H54 (cell line): ENCODE results near the gene PHF10.

Experiments used
- DNase-seq: peaks from one replicate; pipeline ENCODE4 v3.0.0; 2011; ENCODE audit warnings: low spot score, mixed read lengths; ENCODE audit not compliant: insufficient read length
- FAIRE-seq: peaks from 3 replicates; lab custom pipeline; 2011; peaks lifted over from hg19 to GRCh38; lab: Jason Lieb, UNC
- POLR2A ChIP-seq: IDR thresholded peaks from 2 replicates; pipeline ENCODE4 v1.6.1; 2011; ENCODE audit warnings: low read depth, mild to moderate bottlenecking, low read length

Gene PHF10

GRCh38 chr6:169677096-169677495 lies 47.2 kb downstream of the PHF10 start:
- DNase-seq (no peak), FAIRE-seq (no peak)
- no peak for TF ChIP-seq POLR2A

GRCh38 chr6:169675011-169675410 lies 49.3 kb downstream of the PHF10 start:
- DNase-seq (no peak), FAIRE-seq (no peak)
- no peak for TF ChIP-seq POLR2A

GRCh38 chr6:169671563-169671962 lies 52.7 kb downstream of the PHF10 start:
- TF ChIP-seq POLR2A: no peak
- FAIRE-seq: no peak
- DNase-seq: no peak

GRCh38 chr6:169669889-169670288 lies 54.4 kb downstream of the PHF10 start:
- FAIRE-seq: no peak
- TF ChIP-seq POLR2A: no peak
- DNase-seq: no peak

- TF ChIP-seq POLR2A: no peak
- FAIRE-seq (no peak), DNase-seq (no peak)
Observed at GRCh38 chr6:169669147-169669546, 55.2 kb downstream of the PHF10 start.

GRCh38 chr6:169668203-169668847 lies 56.0 kb downstream of the PHF10 start:
- DNase-seq (no peak), FAIRE-seq (no peak)
- no peak for TF ChIP-seq POLR2A

GRCh38 chr6:169667716-169668115 lies 56.6 kb downstream of the PHF10 start:
- DNase-seq: no peak
- no peak for FAIRE-seq
- no peak for TF ChIP-seq POLR2A

- FAIRE-seq: no peak
- TF ChIP-seq POLR2A: no peak
- DNase-seq: no peak
Observed at GRCh38 chr6:169666441-169666840, 57.9 kb downstream of the PHF10 start.

GRCh38 chr6:169665289-169665688 lies 59.0 kb downstream of the PHF10 start:
- no peak for DNase-seq
- no peak for FAIRE-seq
- TF ChIP-seq POLR2A: no peak

GRCh38 chr6:169664227-169664626 lies 60.1 kb downstream of the PHF10 start:
- DNase-seq (no peak), FAIRE-seq (no peak)
- no peak for TF ChIP-seq POLR2A

- TF ChIP-seq POLR2A: no peak
- FAIRE-seq (no peak), DNase-seq (no peak)
Observed at GRCh38 chr6:169663468-169663867, 60.8 kb downstream of the PHF10 start.

- TF ChIP-seq POLR2A: no peak
- no peak for DNase-seq
- FAIRE-seq: no peak
Observed at GRCh38 chr6:169661391-169661756, 62.9 kb downstream of the PHF10 start.

GRCh38 chr6:169660751-169661390 lies 63.4 kb downstream of the PHF10 start:
- no peak for TF ChIP-seq POLR2A
- FAIRE-seq (no peak), DNase-seq (no peak)

- no peak for FAIRE-seq
- TF ChIP-seq POLR2A: no peak
Observed at GRCh38 chr6:169659820-169660610, 64.3 kb downstream of the PHF10 start.

More at GRCh38 chr6:169659820-169660610, 64.3 kb downstream of the PHF10 start:
- no peak for DNase-seq
